ENCODE data around the gene MLEC.

GRCh38 chr12:120652656-120653435, 34.1 kb upstream of the MLEC start:
- TF ChIP-seq, protein P1, sequence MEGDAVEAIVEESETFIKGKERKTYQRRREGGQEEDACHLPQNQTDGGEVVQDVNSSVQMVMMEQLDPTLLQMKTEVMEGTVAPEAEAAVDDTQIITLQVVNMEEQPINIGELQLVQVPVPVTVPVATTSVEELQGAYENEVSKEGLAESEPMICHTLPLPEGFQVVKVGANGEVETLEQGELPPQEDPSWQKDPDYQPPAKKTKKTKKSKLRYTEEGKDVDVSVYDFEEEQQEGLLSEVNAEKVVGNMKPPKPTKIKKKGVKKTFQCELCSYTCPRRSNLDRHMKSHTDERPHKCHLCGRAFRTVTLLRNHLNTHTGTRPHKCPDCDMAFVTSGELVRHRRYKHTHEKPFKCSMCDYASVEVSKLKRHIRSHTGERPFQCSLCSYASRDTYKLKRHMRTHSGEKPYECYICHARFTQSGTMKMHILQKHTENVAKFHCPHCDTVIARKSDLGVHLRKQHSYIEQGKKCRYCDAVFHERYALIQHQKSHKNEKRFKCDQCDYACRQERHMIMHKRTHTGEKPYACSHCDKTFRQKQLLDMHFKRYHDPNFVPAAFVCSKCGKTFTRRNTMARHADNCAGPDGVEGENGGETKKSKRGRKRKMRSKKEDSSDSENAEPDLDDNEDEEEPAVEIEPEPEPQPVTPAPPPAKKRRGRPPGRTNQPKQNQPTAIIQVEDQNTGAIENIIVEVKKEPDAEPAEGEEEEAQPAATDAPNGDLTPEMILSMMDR (IDR thresholded peaks at IDR 0.05; ENCODE audit: insufficient read depth, low read length) = no peak
- no peak for TF ChIP-seq REST (IDR thresholded peaks at IDR 0.05; ENCODE audit: insufficient replicate concordance, low read depth)
- TF ChIP-seq POLR2AphosphoS5 (IDR thresholded peaks at IDR 0.05; ENCODE audit: low read depth) = no peak
